Measurements from ENCODE around the gene TSACC. TPM values are rescaled to one million over a fixed set of nuclear protein-coding genes. Genes with fewer than 3 reads are reported as not detected.

TSACC gene
- polyA plus RNA-seq, 3 donors, result 0.67 TPM; not detected in 2

DNA sequence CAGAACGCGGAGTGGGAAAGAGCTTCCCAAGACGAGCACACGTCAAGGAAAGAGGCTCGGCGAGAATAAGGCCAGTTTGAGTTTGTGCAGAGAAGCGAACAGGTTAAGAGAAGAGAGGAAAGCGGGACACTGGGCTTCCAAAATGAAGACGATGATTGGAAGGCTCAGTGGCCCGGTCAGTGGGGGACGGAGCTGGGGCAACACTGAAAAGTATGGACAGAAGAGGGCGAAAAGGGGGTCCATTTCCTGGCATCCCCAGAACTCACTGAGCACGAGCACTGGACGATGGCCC is 492 bp upstream of the TSACC start:
- Histone ChIP-seq H3K27me3 (ENCODE audit: control insufficient read depth in 2 of 2, insufficient read depth in 2 of 2, low read length in 2 of 2) (no peaks in the 10 kb centered on the region), H3K4me2 (replicated peaks; ENCODE audit: extremely low read depth, low read length, poor library complexity, severe bottlenecking) (peak overlapping the region; percentile 87), H3K9me3 (replicated peaks in 1 of 2; ENCODE audit: control insufficient read depth in 1 of 2, insufficient read depth in 1 of 2, low read length in 2 of 2) (no peaks in the 10 kb centered on the region), H3K27ac (ENCODE audit: low read depth in 1 of 2, low read length in 2 of 2) (peak overlapping the region; percentile 57 to 66), H3K4me3 (replicated peaks in 1 of 3; ENCODE audit: low read depth in 2 of 3, low read length in 3 of 3) (peak overlapping the region; percentile 53 to 94 (median 84)), H3K9ac (ENCODE audit: insufficient read depth, low read length, poor library complexity, severe bottlenecking) (peak overlapping the region; percentile 55), H3K4me1 (ENCODE audit: control insufficient read depth in 1 of 2, insufficient read depth in 2 of 2, low read length in 2 of 2) (peaks cover 18 to 20% of the 10 kb centered on the region in 2 donors), H4K20me1 (ENCODE audit: insufficient read depth, low read length) (peaks cover 31% of the 10 kb centered on the region), H2AFZ (ENCODE audit: insufficient read depth, low read depth, low read length, poor library complexity, severe bottlenecking) (peak overlapping the region; percentile 87), H3K79me2 (ENCODE audit: insufficient read depth, low read length) (peaks cover 44% of the 10 kb centered on the region), H3K36me3 (replicated peaks in 1 of 2; ENCODE audit: control insufficient read depth in 1 of 2, insufficient read depth in 2 of 2, low read length in 2 of 2) (peaks cover 31 to 32% of the 10 kb centered on the region in 2 donors)
- peaks cover 27 to 31% of the 10 kb centered on the region in 2 donors for H3K36me3 Mint-ChIP-seq
- H3K27ac Mint-ChIP-seq, result peak overlapping the region; percentile 91 to 98 (median 95)
- WGBS (ENCODE audit: insufficient coverage), result under 1% methylated on average over 11 of the region's 14 CpGs
- H3K4me3 Mint-ChIP-seq, result peak overlapping the region; percentile 98
- TF ChIP-seq, protein P1, sequence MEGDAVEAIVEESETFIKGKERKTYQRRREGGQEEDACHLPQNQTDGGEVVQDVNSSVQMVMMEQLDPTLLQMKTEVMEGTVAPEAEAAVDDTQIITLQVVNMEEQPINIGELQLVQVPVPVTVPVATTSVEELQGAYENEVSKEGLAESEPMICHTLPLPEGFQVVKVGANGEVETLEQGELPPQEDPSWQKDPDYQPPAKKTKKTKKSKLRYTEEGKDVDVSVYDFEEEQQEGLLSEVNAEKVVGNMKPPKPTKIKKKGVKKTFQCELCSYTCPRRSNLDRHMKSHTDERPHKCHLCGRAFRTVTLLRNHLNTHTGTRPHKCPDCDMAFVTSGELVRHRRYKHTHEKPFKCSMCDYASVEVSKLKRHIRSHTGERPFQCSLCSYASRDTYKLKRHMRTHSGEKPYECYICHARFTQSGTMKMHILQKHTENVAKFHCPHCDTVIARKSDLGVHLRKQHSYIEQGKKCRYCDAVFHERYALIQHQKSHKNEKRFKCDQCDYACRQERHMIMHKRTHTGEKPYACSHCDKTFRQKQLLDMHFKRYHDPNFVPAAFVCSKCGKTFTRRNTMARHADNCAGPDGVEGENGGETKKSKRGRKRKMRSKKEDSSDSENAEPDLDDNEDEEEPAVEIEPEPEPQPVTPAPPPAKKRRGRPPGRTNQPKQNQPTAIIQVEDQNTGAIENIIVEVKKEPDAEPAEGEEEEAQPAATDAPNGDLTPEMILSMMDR (IDR thresholded peaks at IDR 0.05), result no peak
- peaks cover 18% of the 10 kb centered on the region for H3K4me1 Mint-ChIP-seq
- intact Hi-C loops (cut with micrococcal nuclease), result loop anchor here in 1 of 2 donors (10.0 kb wide), 1 partner anchor 63 kb away; no protein-coding TSS in a partner anchor
- H3K9me3 Mint-ChIP-seq, result peaks cover 0 to 2% (median 0%) of the 10 kb centered on the region in 7 donors
- DNase-seq, result no peak
- no peaks in the 10 kb centered on the region for H3K27me3 Mint-ChIP-seq (ENCODE audit: low read depth in 3 of 3)

DNA sequence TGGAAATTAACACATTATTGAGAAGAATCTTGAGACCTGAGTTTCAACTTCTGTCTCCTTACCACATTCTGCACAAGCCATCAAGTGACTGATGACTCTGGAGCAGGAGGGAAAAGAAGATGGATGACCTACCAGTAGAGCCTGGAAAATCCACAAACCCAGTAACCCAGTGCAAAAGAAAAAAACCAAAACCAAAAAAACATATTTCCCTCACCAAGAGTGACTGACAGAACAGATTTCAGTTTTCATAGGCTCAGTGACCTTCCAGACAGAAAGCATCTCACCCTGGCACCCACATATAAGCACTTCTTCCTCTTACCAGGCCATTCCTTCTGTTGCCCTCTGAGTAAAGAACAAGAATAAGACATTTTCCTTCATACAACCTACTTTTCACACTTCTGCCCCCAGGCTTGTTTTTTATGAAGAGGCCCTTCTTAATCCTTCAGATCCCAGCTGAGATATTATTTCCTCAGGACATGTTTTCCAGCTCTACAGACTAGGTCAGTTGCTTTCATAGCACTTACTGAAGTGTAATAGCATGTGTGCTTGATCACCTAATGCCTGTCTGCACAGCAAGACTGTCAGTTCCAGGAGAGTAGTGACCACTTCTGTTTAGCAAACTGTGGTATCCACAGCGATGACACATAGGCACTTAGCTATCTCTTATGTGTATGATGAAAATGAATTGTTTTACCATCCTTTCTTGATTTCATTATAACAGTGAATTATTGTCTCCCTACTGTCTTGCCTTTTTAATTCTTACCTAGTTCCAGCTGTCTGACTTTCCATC is 4.0 kb downstream of the TSACC start:
- Mint-ChIP-seq H3K4me1 (peaks cover 4% of the 10 kb centered on the region), H3K27me3 (ENCODE audit: low read depth in 3 of 3) (peaks cover 8 to 11% (median 9%) of the 10 kb centered on the region in 3 donors), H3K36me3 (no peaks in the 10 kb centered on the region), H3K4me3 (no peak overlapping the region), H3K27ac (no peak overlapping the region), H3K9me3 (peaks cover 0 to 2% (median 0%) of the 10 kb centered on the region in 7 donors)
- no peaks in the 10 kb centered on the region for H4K20me1 ChIP-seq (ENCODE audit: insufficient read depth, low read length)
- intact Hi-C loops (cut with micrococcal nuclease), result no loop called here
- TF ChIP-seq, protein P1 (IDR thresholded peaks at IDR 0.05), result no peak
- H3K4me1 ChIP-seq (ENCODE audit: control insufficient read depth in 1 of 2, insufficient read depth in 2 of 2, low read length in 2 of 2), result peaks cover 5 to 6% of the 10 kb centered on the region in 2 donors
- H3K9me3 ChIP-seq (replicated peaks in 1 of 2; ENCODE audit: control insufficient read depth in 1 of 2, insufficient read depth in 1 of 2, low read length in 2 of 2), result no peaks in the 10 kb centered on the region
- no peak overlapping the region for H3K9ac ChIP-seq (ENCODE audit: insufficient read depth, low read length, poor library complexity, severe bottlenecking)
- no peak overlapping the region for H3K4me3 ChIP-seq (replicated peaks in 1 of 3; ENCODE audit: low read depth in 2 of 3, low read length in 3 of 3)
- H3K36me3 ChIP-seq (replicated peaks in 1 of 2; ENCODE audit: control insufficient read depth in 1 of 2, insufficient read depth in 2 of 2, low read length in 2 of 2), result no peaks in the 10 kb centered on the region
- DNase-seq, result no peak
- H3K27me3 ChIP-seq (ENCODE audit: control insufficient read depth in 2 of 2, insufficient read depth in 2 of 2, low read length in 2 of 2), result peaks cover 4 to 8% of the 10 kb centered on the region in 2 donors
- H3K27ac ChIP-seq (ENCODE audit: low read depth in 1 of 2, low read length in 2 of 2), result no peak overlapping the region
- H2AFZ ChIP-seq (ENCODE audit: insufficient read depth, low read depth, low read length, poor library complexity, severe bottlenecking), result no peak overlapping the region
- WGBS (ENCODE audit: insufficient coverage), result no CpG with 5 or more reads among the region's 1 CpG
- no peak overlapping the region for H3K4me2 ChIP-seq (replicated peaks; ENCODE audit: extremely low read depth, low read length, poor library complexity, severe bottlenecking)
- peaks cover 7% of the 10 kb centered on the region for H3K79me2 ChIP-seq (ENCODE audit: insufficient read depth, low read length)

All from CD14-positive monocyte (primary cell).